Measurements from ENCODE around the gene GTF2A1. TPM values are rescaled to one million over a fixed set of nuclear protein-coding genes. Genes with fewer than 3 reads are reported as not detected.

The GTF2A1 gene
- total RNA-seq, 1 donor from 2014 or later = 36.4 TPM

- Histone ChIP-seq H2AFZ (ENCODE audit: low read depth, low read length) (no peak overlapping the region), H3K27ac (ENCODE audit: low read depth, low read length) (no peak overlapping the region), H3K9me3 (ENCODE audit: insufficient read depth, low read depth, low read length) (no peaks in the 10 kb centered on the region), H3K4me3 (ENCODE audit: insufficient read depth, low read depth, low read length) (no peak overlapping the region), H4K20me1 (ENCODE audit: insufficient read depth, low read length) (peaks cover 7% of the 10 kb centered on the region), H3K4me1 (ENCODE audit: insufficient read depth, low read length) (no peaks in the 10 kb centered on the region), H3K9ac (ENCODE audit: low read length) (no peak overlapping the region), H3K36me3 (ENCODE audit: insufficient read depth, low read length) (no peaks in the 10 kb centered on the region), H3K79me2 (ENCODE audit: insufficient read depth, low read length) (peaks cover 14% of the 10 kb centered on the region), H3K27me3 (ENCODE audit: insufficient read depth, low read length) (no peaks in the 10 kb centered on the region), H3K4me2 (ENCODE audit: low read length) (no peak overlapping the region)
- no peaks in the 10 kb centered on the region for H3K9me3 Mint-ChIP-seq (ENCODE audit: unreplicated experiment)
- no peaks in the 10 kb centered on the region for H3K27me3 Mint-ChIP-seq (ENCODE audit: low read depth, unreplicated experiment)
- FAIRE-seq (peak; percentile 20), DNase-seq (ENCODE audit: low read depth) (no peak)
- H3K4me1 Mint-ChIP-seq (ENCODE audit: low read depth, unreplicated experiment) = peaks cover 8% of the 10 kb centered on the region
- peaks cover 17% of the 10 kb centered on the region for H3K36me3 Mint-ChIP-seq (ENCODE audit: low read depth, unreplicated experiment)
- no peak overlapping the region for H3K4me3 Mint-ChIP-seq (ENCODE audit: unreplicated experiment)
- TF ChIP-seq CTCF (IDR thresholded peaks at IDR 0.05; ENCODE audit: insufficient read depth, low read depth, low read length) (no peak), EZH2 (IDR thresholded peaks at IDR 0.05; ENCODE audit: insufficient read depth, low read length) (no peak)
- no peak overlapping the region for H3K27ac Mint-ChIP-seq (ENCODE audit: unreplicated experiment)
Observed at GRCh38 chr14:81179631-81180030, 41.1 kb downstream of the GTF2A1 start.

- FAIRE-seq (no peak), DNase-seq (ENCODE audit: low read depth) (no peak)
- Mint-ChIP-seq H3K36me3 (ENCODE audit: low read depth, unreplicated experiment) (peaks cover 15% of the 10 kb centered on the region), H3K27ac (ENCODE audit: unreplicated experiment) (no peak overlapping the region), H3K4me1 (ENCODE audit: low read depth, unreplicated experiment) (peaks cover 4% of the 10 kb centered on the region), H3K27me3 (ENCODE audit: low read depth, unreplicated experiment) (no peaks in the 10 kb centered on the region), H3K9me3 (ENCODE audit: unreplicated experiment) (no peaks in the 10 kb centered on the region), H3K4me3 (ENCODE audit: unreplicated experiment) (no peak overlapping the region)
- Histone ChIP-seq H3K27me3 (ENCODE audit: insufficient read depth, low read length) (no peaks in the 10 kb centered on the region), H3K79me2 (ENCODE audit: insufficient read depth, low read length) (peaks cover 7% of the 10 kb centered on the region), H3K27ac (ENCODE audit: low read depth, low read length) (no peak overlapping the region), H3K4me1 (ENCODE audit: insufficient read depth, low read length) (no peaks in the 10 kb centered on the region), H3K4me2 (ENCODE audit: low read length) (no peak overlapping the region), H3K4me3 (ENCODE audit: insufficient read depth, low read depth, low read length) (no peak overlapping the region), H3K9ac (ENCODE audit: low read length) (no peak overlapping the region), H2AFZ (ENCODE audit: low read depth, low read length) (no peak overlapping the region), H3K9me3 (ENCODE audit: insufficient read depth, low read depth, low read length) (no peaks in the 10 kb centered on the region), H4K20me1 (ENCODE audit: insufficient read depth, low read length) (peaks cover 7% of the 10 kb centered on the region), H3K36me3 (ENCODE audit: insufficient read depth, low read length) (no peaks in the 10 kb centered on the region)
- no peak for TF ChIP-seq EZH2 (IDR thresholded peaks at IDR 0.05; ENCODE audit: insufficient read depth, low read length)
Observed at GRCh38 chr14:81178063-81178462, 42.7 kb downstream of the GTF2A1 start.

- Mint-ChIP-seq H3K4me3 (ENCODE audit: unreplicated experiment) (no peak overlapping the region), H3K27ac (ENCODE audit: unreplicated experiment) (no peak overlapping the region)
Observed at GRCh38 chr14:81177225-81177624, 43.5 kb downstream of the GTF2A1 start.

More at GRCh38 chr14:81177225-81177624, 43.5 kb downstream of the GTF2A1 start:
- Histone ChIP-seq H3K79me2 (ENCODE audit: insufficient read depth, low read length) (peaks cover 2% of the 10 kb centered on the region), H3K27me3 (ENCODE audit: insufficient read depth, low read length) (no peaks in the 10 kb centered on the region), H3K4me3 (ENCODE audit: insufficient read depth, low read depth, low read length) (no peak overlapping the region), H3K4me2 (ENCODE audit: low read length) (no peak overlapping the region), H3K9me3 (ENCODE audit: insufficient read depth, low read depth, low read length) (no peaks in the 10 kb centered on the region), H3K36me3 (ENCODE audit: insufficient read depth, low read length) (no peaks in the 10 kb centered on the region), H2AFZ (ENCODE audit: low read depth, low read length) (no peak overlapping the region), H3K4me1 (ENCODE audit: insufficient read depth, low read length) (no peaks in the 10 kb centered on the region), H4K20me1 (ENCODE audit: insufficient read depth, low read length) (peaks cover 2% of the 10 kb centered on the region), H3K9ac (ENCODE audit: low read length) (no peak overlapping the region), H3K27ac (ENCODE audit: low read depth, low read length) (no peak overlapping the region)
- no peak for FAIRE-seq
- H3K9me3 Mint-ChIP-seq (ENCODE audit: unreplicated experiment) = no peaks in the 10 kb centered on the region
- DNase-seq (ENCODE audit: low read depth) = no peak
- no peaks in the 10 kb centered on the region for H3K27me3 Mint-ChIP-seq (ENCODE audit: low read depth, unreplicated experiment)
- TF ChIP-seq CTCF (IDR thresholded peaks at IDR 0.05; ENCODE audit: insufficient read depth, low read depth, low read length) = no peak
- TF ChIP-seq EZH2 (IDR thresholded peaks at IDR 0.05; ENCODE audit: insufficient read depth, low read length) = no peak
- peaks cover 12% of the 10 kb centered on the region for H3K36me3 Mint-ChIP-seq (ENCODE audit: low read depth, unreplicated experiment)
- H3K4me1 Mint-ChIP-seq (ENCODE audit: low read depth, unreplicated experiment) = peaks cover 13% of the 10 kb centered on the region

All from astrocyte (in vitro differentiated cells and primary cell).